ENCODE results near the gene PARP11. TPM values are rescaled to one million over a fixed set of nuclear protein-coding genes. Genes with fewer than 3 reads are reported as not detected.

PARP11 gene, protein sequence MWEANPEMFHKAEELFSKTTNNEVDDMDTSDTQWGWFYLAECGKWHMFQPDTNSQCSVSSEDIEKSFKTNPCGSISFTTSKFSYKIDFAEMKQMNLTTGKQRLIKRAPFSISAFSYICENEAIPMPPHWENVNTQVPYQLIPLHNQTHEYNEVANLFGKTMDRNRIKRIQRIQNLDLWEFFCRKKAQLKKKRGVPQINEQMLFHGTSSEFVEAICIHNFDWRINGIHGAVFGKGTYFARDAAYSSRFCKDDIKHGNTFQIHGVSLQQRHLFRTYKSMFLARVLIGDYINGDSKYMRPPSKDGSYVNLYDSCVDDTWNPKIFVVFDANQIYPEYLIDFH
- total RNA-seq = 5.3 and 5.9 TPM in 2 replicates

GRCh38 chr12:3872800-3873636 lies at the start of gene PARP11:
Gene PARP11 (minus strand): TSS chr12:3873399. CDS start chr12:3873229, 170 bp downstream.

Other genes starting within 250 kb of the PARP11 start
- gene CRACR2A, start 120.3 kb downstream of the PARP11 start, total RNA-seq = 15.7 and 18.3 TPM in 2 replicates

Data from vein endothelial cell (primary cell).